ENCODE measurements around the gene SDK2.

DNA sequence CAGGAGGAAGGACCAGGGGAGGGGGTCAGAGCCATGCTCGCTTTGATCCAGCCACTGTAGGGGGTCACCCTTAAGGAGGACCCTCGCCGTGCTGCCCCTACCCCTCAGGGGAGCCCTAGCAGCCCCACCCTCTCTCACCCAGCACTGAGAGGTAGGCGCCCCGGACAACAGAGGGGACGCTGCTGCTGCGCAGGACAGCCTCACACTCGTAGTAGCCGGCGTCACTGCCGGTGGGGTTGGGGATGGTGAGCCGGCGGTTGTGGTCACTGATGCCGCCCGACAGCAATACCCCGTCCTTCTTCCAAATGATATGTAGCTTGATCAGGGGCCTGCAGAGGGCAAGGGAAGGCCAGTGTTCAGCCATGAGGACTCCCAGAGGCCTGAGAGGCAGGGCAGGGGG lies 206.4 kb downstream of the SDK2 start:
- TF ChIP-seq POLR2AphosphoS5 (IDR thresholded peaks at IDR 0.05; ENCODE audit: low read depth) (no peak), EZH2phosphoT487 (IDR thresholded peaks at IDR 0.05; ENCODE audit: unreplicated experiment) (no peak)
- TF ChIP-seq, protein P1, sequence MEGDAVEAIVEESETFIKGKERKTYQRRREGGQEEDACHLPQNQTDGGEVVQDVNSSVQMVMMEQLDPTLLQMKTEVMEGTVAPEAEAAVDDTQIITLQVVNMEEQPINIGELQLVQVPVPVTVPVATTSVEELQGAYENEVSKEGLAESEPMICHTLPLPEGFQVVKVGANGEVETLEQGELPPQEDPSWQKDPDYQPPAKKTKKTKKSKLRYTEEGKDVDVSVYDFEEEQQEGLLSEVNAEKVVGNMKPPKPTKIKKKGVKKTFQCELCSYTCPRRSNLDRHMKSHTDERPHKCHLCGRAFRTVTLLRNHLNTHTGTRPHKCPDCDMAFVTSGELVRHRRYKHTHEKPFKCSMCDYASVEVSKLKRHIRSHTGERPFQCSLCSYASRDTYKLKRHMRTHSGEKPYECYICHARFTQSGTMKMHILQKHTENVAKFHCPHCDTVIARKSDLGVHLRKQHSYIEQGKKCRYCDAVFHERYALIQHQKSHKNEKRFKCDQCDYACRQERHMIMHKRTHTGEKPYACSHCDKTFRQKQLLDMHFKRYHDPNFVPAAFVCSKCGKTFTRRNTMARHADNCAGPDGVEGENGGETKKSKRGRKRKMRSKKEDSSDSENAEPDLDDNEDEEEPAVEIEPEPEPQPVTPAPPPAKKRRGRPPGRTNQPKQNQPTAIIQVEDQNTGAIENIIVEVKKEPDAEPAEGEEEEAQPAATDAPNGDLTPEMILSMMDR (conservative IDR thresholded peaks at IDR 0.05; ENCODE audit: low read depth in 2 of 2), result no peak
- TF ChIP-seq, protein P2, sequence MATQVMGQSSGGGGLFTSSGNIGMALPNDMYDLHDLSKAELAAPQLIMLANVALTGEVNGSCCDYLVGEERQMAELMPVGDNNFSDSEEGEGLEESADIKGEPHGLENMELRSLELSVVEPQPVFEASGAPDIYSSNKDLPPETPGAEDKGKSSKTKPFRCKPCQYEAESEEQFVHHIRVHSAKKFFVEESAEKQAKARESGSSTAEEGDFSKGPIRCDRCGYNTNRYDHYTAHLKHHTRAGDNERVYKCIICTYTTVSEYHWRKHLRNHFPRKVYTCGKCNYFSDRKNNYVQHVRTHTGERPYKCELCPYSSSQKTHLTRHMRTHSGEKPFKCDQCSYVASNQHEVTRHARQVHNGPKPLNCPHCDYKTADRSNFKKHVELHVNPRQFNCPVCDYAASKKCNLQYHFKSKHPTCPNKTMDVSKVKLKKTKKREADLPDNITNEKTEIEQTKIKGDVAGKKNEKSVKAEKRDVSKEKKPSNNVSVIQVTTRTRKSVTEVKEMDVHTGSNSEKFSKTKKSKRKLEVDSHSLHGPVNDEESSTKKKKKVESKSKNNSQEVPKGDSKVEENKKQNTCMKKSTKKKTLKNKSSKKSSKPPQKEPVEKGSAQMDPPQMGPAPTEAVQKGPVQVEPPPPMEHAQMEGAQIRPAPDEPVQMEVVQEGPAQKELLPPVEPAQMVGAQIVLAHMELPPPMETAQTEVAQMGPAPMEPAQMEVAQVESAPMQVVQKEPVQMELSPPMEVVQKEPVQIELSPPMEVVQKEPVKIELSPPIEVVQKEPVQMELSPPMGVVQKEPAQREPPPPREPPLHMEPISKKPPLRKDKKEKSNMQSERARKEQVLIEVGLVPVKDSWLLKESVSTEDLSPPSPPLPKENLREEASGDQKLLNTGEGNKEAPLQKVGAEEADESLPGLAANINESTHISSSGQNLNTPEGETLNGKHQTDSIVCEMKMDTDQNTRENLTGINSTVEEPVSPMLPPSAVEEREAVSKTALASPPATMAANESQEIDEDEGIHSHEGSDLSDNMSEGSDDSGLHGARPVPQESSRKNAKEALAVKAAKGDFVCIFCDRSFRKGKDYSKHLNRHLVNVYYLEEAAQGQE (IDR thresholded peaks at IDR 0.05; ENCODE audit: unreplicated experiment), result no peak
